NCI-H2227 (cell line): Measurements from ENCODE around the gene HSPA4L.

Experiments used
- DNase-seq: peaks from one replicate; lab custom pipeline; 2025; ENCODE audit not compliant: unreplicated experiment; lab: John Stamatoyannopoulos, UW

Gene HSPA4L

DNA sequence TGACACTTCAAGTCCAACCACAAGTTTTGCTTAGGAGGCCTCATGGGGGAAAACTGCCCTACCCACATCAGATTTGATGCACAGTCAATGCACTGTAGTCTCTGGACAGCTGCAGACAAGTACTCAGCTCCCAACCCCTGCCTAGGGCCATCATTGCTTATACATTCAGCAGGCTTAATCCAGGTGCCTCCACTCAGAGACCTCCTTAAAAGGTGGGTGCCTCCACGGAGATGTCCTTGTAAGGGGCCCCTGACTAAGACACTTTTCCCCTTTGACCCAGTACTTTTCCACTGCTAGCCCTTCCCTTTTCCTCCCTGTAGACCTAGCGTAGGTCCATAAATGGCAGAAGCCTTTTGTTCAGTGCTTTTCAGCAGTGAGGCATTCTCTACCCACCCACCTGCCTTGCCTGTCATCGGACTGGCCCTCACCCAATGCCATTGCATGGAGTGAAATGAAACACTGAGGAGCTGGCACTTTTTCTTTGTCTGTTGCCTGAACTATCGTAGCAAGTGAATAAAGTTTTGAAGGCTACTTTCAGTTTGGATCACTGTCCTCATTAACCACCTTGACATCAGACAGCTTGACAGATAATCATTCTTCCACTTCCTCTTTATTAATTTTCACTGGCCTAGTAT lies 74.8 kb downstream of the HSPA4L start:
- no peak for DNase-seq

DNA sequence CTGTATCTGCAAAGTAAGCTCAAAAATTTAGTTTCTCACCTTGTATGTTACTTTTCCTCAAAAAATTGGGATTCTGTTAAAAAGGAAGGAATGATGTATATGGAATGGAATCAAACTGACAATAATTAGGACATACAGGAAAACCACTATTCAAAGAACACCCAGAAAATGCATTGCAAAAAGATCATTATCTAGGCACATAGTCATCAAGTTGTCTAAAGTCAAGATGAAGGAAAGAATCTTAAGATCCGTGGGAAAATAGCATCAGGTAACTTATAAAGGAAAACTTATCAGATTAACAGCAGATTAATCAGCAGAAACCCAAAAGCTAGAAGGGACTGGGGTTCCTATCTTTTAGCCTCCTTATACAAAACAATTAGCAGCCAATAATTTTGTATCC lies 75.5 kb downstream of the HSPA4L start:
- no peak for DNase-seq

- no peak for DNase-seq
These were observed 86.1 kb downstream of the HSPA4L start for GRCh38 chr4:127868196-127868595.

- DNase-seq: no peak
These were observed 88.2 kb downstream of the HSPA4L start for GRCh38 chr4:127870281-127870680.

GRCh38 chr4:127870688-127871087 lies 88.6 kb downstream of the HSPA4L start:
- DNase-seq: no peak

DNA sequence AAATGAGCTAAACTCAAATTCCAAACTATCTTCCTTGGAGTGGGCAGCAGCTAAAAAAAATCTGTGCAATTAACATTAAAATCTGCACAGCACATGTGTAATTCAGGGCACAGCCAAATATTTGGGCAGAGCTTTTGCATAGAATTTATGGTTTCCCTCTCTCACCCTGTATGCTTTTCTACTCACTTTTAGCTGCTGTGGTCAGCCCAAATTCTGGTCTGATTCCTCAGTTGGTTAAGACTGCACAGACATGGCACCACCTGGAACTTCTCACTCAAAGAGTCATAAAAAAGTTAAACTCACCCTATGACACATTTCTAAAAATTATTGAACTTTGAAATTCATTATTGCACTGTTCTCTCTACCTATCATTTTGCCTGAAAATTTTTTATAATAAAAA lies 93.7 kb downstream of the HSPA4L start:
- no peak for DNase-seq

- DNase-seq: peak; percentile 96
These were observed 98.8 kb downstream of the HSPA4L start, which contains the start of gene PLK4 for GRCh38 chr4:127880763-127881562. Gene PLK4, plus strand, starts transcription at chr4:127880893. Its CDS starts 242 bp downstream, at chr4:127881135.

DNA sequence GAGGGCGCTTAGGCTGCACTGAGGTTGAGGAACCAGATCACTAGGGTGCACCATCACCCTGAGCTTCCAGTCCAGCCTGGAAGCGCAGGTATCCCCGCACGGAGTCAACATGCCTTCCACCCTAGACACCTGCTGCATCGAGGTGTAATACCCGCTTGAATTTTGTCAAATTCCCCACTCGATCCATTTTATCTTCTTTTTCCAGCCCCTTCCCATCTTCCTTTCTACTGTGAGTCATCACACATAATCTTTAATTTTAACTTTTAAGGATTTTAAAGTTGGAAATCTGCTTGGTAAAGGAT lies 99.4 kb downstream of the HSPA4L start:
- no peak for DNase-seq

- DNase-seq: no peak
These were observed 106.4 kb downstream of the HSPA4L start for GRCh38 chr4:127888559-127888958.

GRCh38 chr4:127889903-127890302 lies 107.8 kb downstream of the HSPA4L start:
- DNase-seq: no peak
